ENCODE measurements around the gene LGI4.
"Not testable (repeated sequence)": the region's sequence is repeated elsewhere in the genome, so short reads cannot be mapped to it uniquely, and the experiment has no call there.

The LGI4 gene

GRCh38 chr19:35104361-35104760 lies 30.5 kb downstream of the LGI4 start:
- TF ChIP-seq EZH2 (optimal IDR thresholded peaks at IDR 0.05; ENCODE audit: low read depth, low read length) (no peak), EZH2phosphoT487 (IDR thresholded peaks at IDR 0.05; ENCODE audit: low read length) (no peak), CTCF (IDR thresholded peaks at IDR 0.05; ENCODE audit: low read length) (no peak)
- no peaks in the 10 kb centered on the region for H3K36me3 ChIP-seq (replicated peaks; ENCODE audit: insufficient read depth, low read length)
- no peak overlapping the region for H3K9ac ChIP-seq (ENCODE audit: low read length)
- H2AFZ ChIP-seq (ENCODE audit: low read length) = no peak overlapping the region
- H4K20me1 ChIP-seq (ENCODE audit: insufficient read depth, low read length) = no peaks in the 10 kb centered on the region
- no peaks in the 10 kb centered on the region for H3K79me2 ChIP-seq (ENCODE audit: low read length)
- no peak overlapping the region for H3K4me3 ChIP-seq (ENCODE audit: low read length)
- no peaks in the 10 kb centered on the region for H3F3A ChIP-seq (ENCODE audit: insufficient read depth, low read length)
- DNase-seq = no peak
- H3K27ac ChIP-seq (ENCODE audit: low read length) = no peak overlapping the region
- H3K4me2 ChIP-seq (ENCODE audit: low read depth, low read length) = no peak overlapping the region
- peaks cover 67% of the 10 kb centered on the region for H3K27me3 ChIP-seq (replicated peaks; ENCODE audit: insufficient read depth, low read length)
- no peaks in the 10 kb centered on the region for H3K9me2 ChIP-seq (replicated peaks; ENCODE audit: insufficient read depth, low read length)
- no peaks in the 10 kb centered on the region for H3K4me1 ChIP-seq (ENCODE audit: low read length)
- H3K9me3 ChIP-seq (replicated peaks; ENCODE audit: insufficient read depth, low read length) = no peaks in the 10 kb centered on the region

- H3K9ac ChIP-seq (ENCODE audit: low read length); H2AFZ ChIP-seq (ENCODE audit: low read length); H3K9me3 ChIP-seq (replicated peaks; ENCODE audit: insufficient read depth, low read length); H3K9me2 ChIP-seq (replicated peaks; ENCODE audit: insufficient read depth, low read length); H3K4me2 ChIP-seq (ENCODE audit: low read depth, low read length); H3K27ac ChIP-seq (ENCODE audit: low read length); DNase-seq; H3K79me2 ChIP-seq (ENCODE audit: low read length); H3K4me3 ChIP-seq (ENCODE audit: low read length); H3K36me3 ChIP-seq (replicated peaks; ENCODE audit: insufficient read depth, low read length); H4K20me1 ChIP-seq (ENCODE audit: insufficient read depth, low read length); H3K4me1 ChIP-seq (ENCODE audit: low read length); H3F3A ChIP-seq (ENCODE audit: insufficient read depth, low read length): not testable (repeated sequence)
- peaks cover 67% of the 10 kb centered on the region for H3K27me3 ChIP-seq (replicated peaks; ENCODE audit: insufficient read depth, low read length)
Observed at GRCh38 chr19:35103614-35104013, 31.2 kb downstream of the LGI4 start.

- not testable (repeated sequence) for DNase-seq; H3K79me2 ChIP-seq (ENCODE audit: low read length); H4K20me1 ChIP-seq (ENCODE audit: insufficient read depth, low read length); H3K9me3 ChIP-seq (replicated peaks; ENCODE audit: insufficient read depth, low read length); H2AFZ ChIP-seq (ENCODE audit: low read length); H3K9ac ChIP-seq (ENCODE audit: low read length); H3K4me3 ChIP-seq (ENCODE audit: low read length); H3K9me2 ChIP-seq (replicated peaks; ENCODE audit: insufficient read depth, low read length); H3F3A ChIP-seq (ENCODE audit: insufficient read depth, low read length); H3K27ac ChIP-seq (ENCODE audit: low read length); H3K36me3 ChIP-seq (replicated peaks; ENCODE audit: insufficient read depth, low read length); H3K4me2 ChIP-seq (ENCODE audit: low read depth, low read length); H3K4me1 ChIP-seq (ENCODE audit: low read length)
- H3K27me3 ChIP-seq (replicated peaks; ENCODE audit: insufficient read depth, low read length) = peaks cover 68% of the 10 kb centered on the region
Observed at GRCh38 chr19:35101949-35102348, 32.9 kb downstream of the LGI4 start.

GRCh38 chr19:35100588-35101533 lies 34.0 kb downstream of the LGI4 start:
- H3K9ac ChIP-seq (ENCODE audit: low read length) = no peak overlapping the region
- H3K4me3 ChIP-seq (ENCODE audit: low read length) = no peak overlapping the region
- no peak for DNase-seq
- H3F3A ChIP-seq (ENCODE audit: insufficient read depth, low read length) = no peaks in the 10 kb centered on the region
- no peak overlapping the region for H3K27ac ChIP-seq (ENCODE audit: low read length)
- no peaks in the 10 kb centered on the region for H3K79me2 ChIP-seq (ENCODE audit: low read length)
- H3K4me1 ChIP-seq (ENCODE audit: low read length) = no peaks in the 10 kb centered on the region
- H3K27me3 ChIP-seq (replicated peaks; ENCODE audit: insufficient read depth, low read length) = peaks cover 74% of the 10 kb centered on the region
- no peaks in the 10 kb centered on the region for H4K20me1 ChIP-seq (ENCODE audit: insufficient read depth, low read length)
- no peak overlapping the region for H3K4me2 ChIP-seq (ENCODE audit: low read depth, low read length)
- TF ChIP-seq CTCF (IDR thresholded peaks at IDR 0.05; ENCODE audit: low read length) (no peak), EZH2phosphoT487 (IDR thresholded peaks at IDR 0.05; ENCODE audit: low read length) (no peak), EZH2 (optimal IDR thresholded peaks at IDR 0.05; ENCODE audit: low read depth, low read length) (no peak)
- no peaks in the 10 kb centered on the region for H3K36me3 ChIP-seq (replicated peaks; ENCODE audit: insufficient read depth, low read length)
- no peak overlapping the region for H2AFZ ChIP-seq (ENCODE audit: low read length)
- H3K9me3 ChIP-seq (replicated peaks; ENCODE audit: insufficient read depth, low read length) = no peaks in the 10 kb centered on the region
- no peaks in the 10 kb centered on the region for H3K9me2 ChIP-seq (replicated peaks; ENCODE audit: insufficient read depth, low read length)
